Psoas muscle (tissue), 8 donors: ENCODE data around the gene PTP4A2. TPM values are rescaled to one million over a fixed set of nuclear protein-coding genes. Genes with fewer than 3 reads are reported as not detected.

Source experiments
- ATAC-seq, 4 donors: fragments of 200-7000 bp; cut with Tn5 transposase; one replicate each; pipeline ENCODE4 v1.9.1; 2020; ENCODE audit warnings: moderate library complexity in 3 of 4, mild to moderate bottlenecking in 2 of 4
- DNase-seq, 2 donors: peaks; one replicate each; pipeline ENCODE4 v3.0.0-alpha.2; 2020
- H3K27ac ChIP-seq: fragments of 200-600 bp; one replicate; pipeline ENCODE4 v1.8.0; 2022
- H3K27me3 ChIP-seq, 3 donors: fragments of 200-600 bp in 1 of 3; one replicate each; pipeline versions ENCODE4 v1.6.1 to v1.8.0; 2013 to 2022; ENCODE audit warnings: low read length in 2 of 3, mild to moderate bottlenecking in 2 of 3, moderate library complexity in 1 of 3; ENCODE audit not compliant: insufficient read depth in 3 of 3
- H3K36me3 ChIP-seq, 2 donors: fragments of 200-600 bp in 1 of 2; one replicate each; pipeline versions ENCODE4 v1.6.1 to v1.8.0; 2013 to 2022; ENCODE audit warnings: low read depth in 1 of 2, mild to moderate bottlenecking in 1 of 2, moderate library complexity in 1 of 2; ENCODE audit not compliant: insufficient read depth in 1 of 2
- H3K4me1 ChIP-seq: fragments of 200-600 bp; one replicate; pipeline ENCODE4 v1.8.0; 2022
- H3K4me3 ChIP-seq: fragments of 200-600 bp; one replicate; pipeline ENCODE4 v1.8.0; 2022; ENCODE audit warnings: mild to moderate bottlenecking
- H3K9me3 ChIP-seq: fragments of 200-600 bp; one replicate; pipeline ENCODE4 v1.8.0; 2022
- WGBS, 3 donors: extraction: QIAGEN DNeasy Blood & Tissue Kit; methylation state at CpG; one replicate each; pipeline versions ENCODE4 v1.1.6 to v1.1.7; 2013; 5-methylcytosine and 5-hydroxymethylcytosine counted together
- intact Hi-C, 2 donors: fragments of 100-400 bp; cut with DNase I; formaldehyde crosslinking; loops; one replicate each; pipeline versions ENCODE4 v1.11.0 to v1.14.2; 2022
- polyA plus RNA-seq, 3 donors: library from polyadenylated mRNA; stranded (reverse); fragments of 200-250 nt; gene quantifications; one replicate each; pipeline ENCODE4 v1.2.3, GENCODE V29; 2013
- total RNA-seq, 4 donors: library from RNA; stranded (reverse); fragmentation: NEBNext Ultra II Directional in 2 of 4; extraction: Animal tissue kit (Norgen Biotek cat#: 25700) in 2 of 4; gene quantifications; one replicate each; pipeline versions ENCODE4 v1.2.1 to v1.2.4, GENCODE V29; 2021 to 2023
- TF ChIP-seq, protein P1 (sequence below): fragments of 200-600 bp; IDR thresholded peaks from one replicate; pipeline ENCODE4 v1.8.0; 2022; ENCODE audit warnings: antibody characterized with exemption
- donor health status: healthy with polysubstance abuse.
- donor health status: DM: no; HTN: no; CAD: no; lungs with moderate emphysema.
- donor health status: Bipolar disorder and iron deficiency.
- donor health status: healthy.
- donor health status: DM: yes; HTN: yes; CAD: no.
- donor health status: DM: no; HTN: no; CAD: no.
- donor health status: DM: no; HTN: no; CAD: no.
- donor health status: DM: yes; HTN: yes; CAD: no.

Gene PTP4A2
- total and polyA plus RNA-seq, 7 donors = 246 to 729 (median 370) TPM

GRCh38 chr1:31931593-31932225, 6.5 kb downstream of the PTP4A2 start:
- Histone ChIP-seq H3K4me3 (peak overlapping the region; percentile 70), H3K27ac (peak overlapping the region; percentile 90), H3K4me1 (peaks cover 83% of the 10 kb centered on the region), H3K27me3 (no peaks in the 10 kb centered on the region), H3K9me3 (no peaks in the 10 kb centered on the region), H3K36me3 (no peaks in the 10 kb centered on the region)
- 38 to 46% (median 43%) methylated on average over 2 of the region's 2 CpGs for WGBS, 3 donors
- ATAC-seq (peak in 1 of 4 donors; percentile 38), DNase-seq (no peak)
- intact Hi-C loops = no loop called here
- TF ChIP-seq, protein P1, sequence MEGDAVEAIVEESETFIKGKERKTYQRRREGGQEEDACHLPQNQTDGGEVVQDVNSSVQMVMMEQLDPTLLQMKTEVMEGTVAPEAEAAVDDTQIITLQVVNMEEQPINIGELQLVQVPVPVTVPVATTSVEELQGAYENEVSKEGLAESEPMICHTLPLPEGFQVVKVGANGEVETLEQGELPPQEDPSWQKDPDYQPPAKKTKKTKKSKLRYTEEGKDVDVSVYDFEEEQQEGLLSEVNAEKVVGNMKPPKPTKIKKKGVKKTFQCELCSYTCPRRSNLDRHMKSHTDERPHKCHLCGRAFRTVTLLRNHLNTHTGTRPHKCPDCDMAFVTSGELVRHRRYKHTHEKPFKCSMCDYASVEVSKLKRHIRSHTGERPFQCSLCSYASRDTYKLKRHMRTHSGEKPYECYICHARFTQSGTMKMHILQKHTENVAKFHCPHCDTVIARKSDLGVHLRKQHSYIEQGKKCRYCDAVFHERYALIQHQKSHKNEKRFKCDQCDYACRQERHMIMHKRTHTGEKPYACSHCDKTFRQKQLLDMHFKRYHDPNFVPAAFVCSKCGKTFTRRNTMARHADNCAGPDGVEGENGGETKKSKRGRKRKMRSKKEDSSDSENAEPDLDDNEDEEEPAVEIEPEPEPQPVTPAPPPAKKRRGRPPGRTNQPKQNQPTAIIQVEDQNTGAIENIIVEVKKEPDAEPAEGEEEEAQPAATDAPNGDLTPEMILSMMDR = no peak

GRCh38 chr1:31930836-31931592, 7.2 kb downstream of the PTP4A2 start:
- H3K27me3 ChIP-seq = no peaks in the 10 kb centered on the region
- H3K4me3 ChIP-seq = peak overlapping the region; percentile 70
- no peak for DNase-seq
- WGBS, 3 donors = 51 to 64% (median 54%) methylated on average over 7 of the region's 7 CpGs
- TF ChIP-seq, protein P1 = no peak
- H3K9me3 ChIP-seq = no peaks in the 10 kb centered on the region
- H3K36me3 ChIP-seq = no peaks in the 10 kb centered on the region
- intact Hi-C loops = no loop called here
- peak overlapping the region; percentile 90 for H3K27ac ChIP-seq
- H3K4me1 ChIP-seq = peaks cover 89% of the 10 kb centered on the region
- no peak for ATAC-seq

- ATAC-seq (no peak), DNase-seq (no peak)
- Histone ChIP-seq H3K27ac (peak overlapping the region; percentile 56), H3K27me3 (no peaks in the 10 kb centered on the region), H3K36me3 (no peaks in the 10 kb centered on the region), H3K4me3 (peak overlapping the region; percentile 19), H3K9me3 (no peaks in the 10 kb centered on the region), H3K4me1 (peaks cover 84% of the 10 kb centered on the region)
- TF ChIP-seq, protein P1 = no peak
- WGBS, 3 donors = 45 to 80% (median 78%) methylated on average over 3 of the region's 3 CpGs
- intact Hi-C loops = loop anchor here (5.0 kb wide), 1 partner anchor 35 kb away; no protein-coding TSS in a partner anchor
Observed at GRCh38 chr1:31927661-31927980, 10.5 kb downstream of the PTP4A2 start.

- TF ChIP-seq, protein P1 = no peak
- H3K4me3 ChIP-seq = peak overlapping the region; percentile 19
- peak overlapping the region; percentile 56 for H3K27ac ChIP-seq
- no peaks in the 10 kb centered on the region for H3K36me3 ChIP-seq
- DNase-seq (no peak), ATAC-seq (no peak)
- no peaks in the 10 kb centered on the region for H3K9me3 ChIP-seq
- no peaks in the 10 kb centered on the region for H3K27me3 ChIP-seq
- 88 to 89% (median 88%) methylated on average over 8 of the region's 8 CpGs for WGBS, 3 donors
- intact Hi-C loops = loop anchor here (5.0 kb wide), 1 partner anchor 35 kb away; no protein-coding TSS in a partner anchor
- peaks cover 84% of the 10 kb centered on the region for H3K4me1 ChIP-seq
Observed at GRCh38 chr1:31926853-31927660, 11.1 kb downstream of the PTP4A2 start.
